ENCODE results near the gene IZUMO2. TPM values are rescaled to one million over a fixed set of nuclear protein-coding genes. Genes with fewer than 3 reads are reported as not detected.
A peak's percentile ranks its signal among the peaks of the same experiment; 100 is the strongest.

The IZUMO2 gene
- total and polyA plus RNA-seq, 9 of the 15 experiments (the other 6 are each of a cell fraction or from before 2014, with no cell fraction given): not detected

DNA sequence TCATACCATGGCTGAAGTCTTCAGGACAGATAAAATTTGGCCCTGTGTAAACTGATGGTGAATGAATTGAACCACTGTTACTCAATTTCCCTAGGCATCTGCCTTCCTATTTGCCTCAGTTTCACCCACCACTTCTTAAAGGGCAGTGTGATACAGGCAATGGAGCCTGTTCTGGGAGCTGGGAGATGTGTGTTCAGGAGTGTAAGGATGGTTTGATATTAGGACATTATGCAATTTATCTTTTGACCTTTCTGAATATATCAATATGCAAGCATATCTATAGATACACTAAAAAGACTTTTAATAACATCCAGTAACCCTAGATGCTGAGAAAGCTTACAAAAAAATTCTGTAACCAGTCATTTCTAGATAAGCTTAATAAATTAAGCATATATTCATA is 14.6 kb downstream of the IZUMO2 start (continued):
- TF ChIP-seq HES1 (IDR thresholded peaks at IDR 0.05; ENCODE audit: low read depth) (no peak), RFX5 (IDR thresholded peaks at IDR 0.05; ENCODE audit: low read depth, low read length) (no peak), ZBTB7A (IDR thresholded peaks at IDR 0.05; ENCODE audit: borderline replicate concordance, control insufficient read depth, low read depth, low read length) (no peak), CUX1 (CRISPR knock-in tag; IDR thresholded peaks at IDR 0.05) (no peak), CEBPB (tag; IDR thresholded peaks at IDR 0.05) (peak; percentile 61; the same call in 1 of the 2 replicates)
- TF ChIP-seq, protein P1, sequence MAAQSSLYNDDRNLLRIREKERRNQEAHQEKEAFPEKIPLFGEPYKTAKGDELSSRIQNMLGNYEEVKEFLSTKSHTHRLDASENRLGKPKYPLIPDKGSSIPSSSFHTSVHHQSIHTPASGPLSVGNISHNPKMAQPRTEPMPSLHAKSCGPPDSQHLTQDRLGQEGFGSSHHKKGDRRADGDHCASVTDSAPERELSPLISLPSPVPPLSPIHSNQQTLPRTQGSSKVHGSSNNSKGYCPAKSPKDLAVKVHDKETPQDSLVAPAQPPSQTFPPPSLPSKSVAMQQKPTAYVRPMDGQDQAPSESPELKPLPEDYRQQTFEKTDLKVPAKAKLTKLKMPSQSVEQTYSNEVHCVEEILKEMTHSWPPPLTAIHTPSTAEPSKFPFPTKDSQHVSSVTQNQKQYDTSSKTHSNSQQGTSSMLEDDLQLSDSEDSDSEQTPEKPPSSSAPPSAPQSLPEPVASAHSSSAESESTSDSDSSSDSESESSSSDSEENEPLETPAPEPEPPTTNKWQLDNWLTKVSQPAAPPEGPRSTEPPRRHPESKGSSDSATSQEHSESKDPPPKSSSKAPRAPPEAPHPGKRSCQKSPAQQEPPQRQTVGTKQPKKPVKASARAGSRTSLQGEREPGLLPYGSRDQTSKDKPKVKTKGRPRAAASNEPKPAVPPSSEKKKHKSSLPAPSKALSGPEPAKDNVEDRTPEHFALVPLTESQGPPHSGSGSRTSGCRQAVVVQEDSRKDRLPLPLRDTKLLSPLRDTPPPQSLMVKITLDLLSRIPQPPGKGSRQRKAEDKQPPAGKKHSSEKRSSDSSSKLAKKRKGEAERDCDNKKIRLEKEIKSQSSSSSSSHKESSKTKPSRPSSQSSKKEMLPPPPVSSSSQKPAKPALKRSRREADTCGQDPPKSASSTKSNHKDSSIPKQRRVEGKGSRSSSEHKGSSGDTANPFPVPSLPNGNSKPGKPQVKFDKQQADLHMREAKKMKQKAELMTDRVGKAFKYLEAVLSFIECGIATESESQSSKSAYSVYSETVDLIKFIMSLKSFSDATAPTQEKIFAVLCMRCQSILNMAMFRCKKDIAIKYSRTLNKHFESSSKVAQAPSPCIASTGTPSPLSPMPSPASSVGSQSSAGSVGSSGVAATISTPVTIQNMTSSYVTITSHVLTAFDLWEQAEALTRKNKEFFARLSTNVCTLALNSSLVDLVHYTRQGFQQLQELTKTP (IDR thresholded peaks at IDR 0.05; ENCODE audit: low read depth in 1 of 2, partially characterized antibody in 2 of 2): peak in 1 of 2 experiments; percentile 4
